ENCODE measurements around the gene LOXHD1. TPM values are rescaled to one million over a fixed set of nuclear protein-coding genes. Genes with fewer than 3 reads are reported as not detected.

The LOXHD1 gene
- total RNA-seq, 2 experiments from 2014 or later: not detected

GRCh38 chr18:46466234-46467160 lies 190.5 kb downstream of the LOXHD1 start:
- DNase-seq (no peak), ATAC-seq (ENCODE audit: poor library complexity) (no peak)
- H3K4me3 ChIP-seq (ENCODE audit: low read length): no peak overlapping the region
- no peaks in the 10 kb centered on the region for H3K27me3 Mint-ChIP-seq
- intact Hi-C loops (cut with DNase I, micrococcal nuclease): no loop called here
- H3K27ac Mint-ChIP-seq: no peak overlapping the region
- no peak for TF ChIP-seq CTCF (IDR thresholded peaks at IDR 0.05)
- POLR2A ChIA-PET: no interaction called here
- no peaks in the 10 kb centered on the region for H3K9me3 Mint-ChIP-seq
- H3K4me1 ChIP-seq (ENCODE audit: insufficient read depth, low read length): no peaks in the 10 kb centered on the region
- H3K4me1 Mint-ChIP-seq (ENCODE audit: low read depth): no peaks in the 10 kb centered on the region
- H3K36me3 Mint-ChIP-seq (ENCODE audit: low read depth): no peaks in the 10 kb centered on the region
- no peaks in the 10 kb centered on the region for H3K9me3 ChIP-seq (ENCODE audit: control insufficient read depth in 1 of 2, insufficient read depth in 1 of 2, low read length in 2 of 2)
- no peak overlapping the region for H3K27ac ChIP-seq (ENCODE audit: low read depth in 1 of 2, low read length in 2 of 2)
- H3K36me3 ChIP-seq (ENCODE audit: insufficient read depth, low read length): no peaks in the 10 kb centered on the region
- H3K4me3 Mint-ChIP-seq: no peak overlapping the region
- CTCF ChIA-PET: interaction anchor here (0.5 kb wide), 1 partner anchor 719 kb away, joined by 3 read pairs; no protein-coding TSS in a partner anchor
- H3K27me3 ChIP-seq (ENCODE audit: control insufficient read depth in 1 of 2, insufficient read depth in 2 of 2, low read length in 2 of 2): no peaks in the 10 kb centered on the region

DNA sequence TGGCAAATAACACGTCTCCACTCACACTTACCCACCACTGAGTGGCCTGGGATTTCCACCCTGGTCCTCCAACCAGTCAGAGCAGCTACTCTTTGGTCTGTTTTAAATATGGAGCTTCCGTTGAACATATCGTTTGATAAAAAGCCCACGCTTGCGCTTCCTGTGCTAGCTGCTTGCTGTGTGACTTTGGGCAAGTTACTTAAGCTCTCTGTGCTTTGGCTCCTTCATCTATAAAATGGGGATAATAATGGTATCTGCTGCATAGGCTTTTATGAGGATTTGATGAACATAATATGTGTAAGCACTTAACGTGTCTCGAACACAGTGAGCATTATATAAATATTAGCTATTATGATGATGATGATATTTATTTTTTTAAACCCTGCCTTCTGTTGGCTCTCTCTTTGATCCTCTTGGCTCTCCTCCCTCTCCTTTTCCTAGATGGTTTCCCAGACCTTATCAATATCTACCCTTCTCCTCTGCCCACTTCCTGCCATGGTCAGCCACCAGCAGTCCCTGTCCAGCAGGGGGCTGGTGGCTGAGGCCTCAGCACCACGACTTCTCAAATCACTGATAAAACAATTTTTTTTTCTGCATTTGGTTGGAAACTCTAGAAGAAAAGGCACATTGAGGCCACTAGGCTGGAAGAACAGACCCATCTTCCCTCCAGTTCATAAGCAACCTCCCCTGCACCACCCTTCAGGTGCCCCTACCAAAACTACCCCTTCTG lies 191.9 kb downstream of the LOXHD1 start:
- Histone ChIP-seq H3K27me3 (ENCODE audit: control insufficient read depth in 1 of 2, insufficient read depth in 2 of 2, low read length in 2 of 2) (peaks cover 0 to 2% of the 10 kb centered on the region in 2 experiments), H3K4me3 (ENCODE audit: low read length) (no peak overlapping the region), H3K4me1 (ENCODE audit: insufficient read depth, low read length) (no peaks in the 10 kb centered on the region), H3K27ac (ENCODE audit: low read depth in 1 of 2, low read length in 2 of 2) (no peak overlapping the region), H3K36me3 (ENCODE audit: insufficient read depth, low read length) (no peaks in the 10 kb centered on the region), H3K9me3 (ENCODE audit: control insufficient read depth in 1 of 2, insufficient read depth in 1 of 2, low read length in 2 of 2) (no peaks in the 10 kb centered on the region)
- CTCF ChIA-PET: no interaction called here
- DNase-seq (no peak), ATAC-seq (ENCODE audit: poor library complexity) (no peak)
- Mint-ChIP-seq H3K36me3 (ENCODE audit: low read depth) (no peaks in the 10 kb centered on the region), H3K4me1 (ENCODE audit: low read depth) (no peaks in the 10 kb centered on the region), H3K27ac (no peak overlapping the region), H3K4me3 (no peak overlapping the region), H3K9me3 (no peaks in the 10 kb centered on the region), H3K27me3 (no peaks in the 10 kb centered on the region)
- no peak for TF ChIP-seq CTCF (IDR thresholded peaks at IDR 0.05)
- POLR2A ChIA-PET: no interaction called here
- intact Hi-C loops (cut with DNase I, micrococcal nuclease): no loop called here

DNA sequence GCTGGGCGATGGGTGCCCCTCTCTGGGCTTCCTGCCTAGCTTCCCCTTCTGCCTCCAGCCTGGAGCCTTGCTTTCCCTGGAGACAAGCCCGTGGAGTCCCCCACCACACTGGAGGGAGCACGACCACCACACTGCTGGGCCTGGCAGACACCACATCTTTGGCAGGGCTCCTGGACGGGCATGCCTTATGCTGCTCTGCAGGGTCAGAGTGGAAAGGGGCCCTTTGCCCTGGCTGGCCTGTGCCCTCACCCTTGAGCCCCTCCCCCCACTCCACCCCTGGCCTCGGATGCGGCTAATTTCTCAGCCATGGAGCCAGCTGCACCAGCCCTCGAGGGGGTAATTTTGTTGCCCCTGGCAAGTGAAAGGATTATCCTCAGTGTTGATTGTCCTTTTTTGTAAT lies 194.5 kb downstream of the LOXHD1 start:
- H3K4me3 ChIP-seq (ENCODE audit: low read length): no peak overlapping the region
- Mint-ChIP-seq H3K36me3 (ENCODE audit: low read depth) (no peaks in the 10 kb centered on the region), H3K27me3 (no peaks in the 10 kb centered on the region), H3K27ac (no peak overlapping the region), H3K4me1 (ENCODE audit: low read depth) (no peaks in the 10 kb centered on the region), H3K4me3 (no peak overlapping the region), H3K9me3 (no peaks in the 10 kb centered on the region)
- peaks cover 0 to 2% of the 10 kb centered on the region in 2 experiments for H3K27me3 ChIP-seq (ENCODE audit: control insufficient read depth in 1 of 2, insufficient read depth in 2 of 2, low read length in 2 of 2)
- POLR2A ChIA-PET: no interaction called here
- no peaks in the 10 kb centered on the region for H3K36me3 ChIP-seq (ENCODE audit: insufficient read depth, low read length)
- peaks cover 0 to 8% of the 10 kb centered on the region in 2 experiments for H3K9me3 ChIP-seq (ENCODE audit: control insufficient read depth in 1 of 2, insufficient read depth in 1 of 2, low read length in 2 of 2)
- no peak for ATAC-seq (ENCODE audit: poor library complexity)
- no peak for DNase-seq
- no peaks in the 10 kb centered on the region for H3K4me1 ChIP-seq (ENCODE audit: insufficient read depth, low read length)
- CTCF ChIA-PET: no interaction called here
- no peak overlapping the region for H3K27ac ChIP-seq (ENCODE audit: low read depth in 1 of 2, low read length in 2 of 2)
- TF ChIP-seq CTCF (IDR thresholded peaks at IDR 0.05): no peak
- intact Hi-C loops (cut with DNase I, micrococcal nuclease): no loop called here
